GM11168 (cell line): Measurements from ENCODE around the gene ADAMTS14.

Experiments
- in situ Hi-C: fragments of 300-500 bp; cut with MboI; formaldehyde crosslinking; loops from one replicate; pipeline ENCODE4 v1.12.0; 2022; ENCODE audit warnings: low sequenced_read_pairs; ENCODE audit not compliant: unreplicated experiment

The ADAMTS14 gene

DNA sequence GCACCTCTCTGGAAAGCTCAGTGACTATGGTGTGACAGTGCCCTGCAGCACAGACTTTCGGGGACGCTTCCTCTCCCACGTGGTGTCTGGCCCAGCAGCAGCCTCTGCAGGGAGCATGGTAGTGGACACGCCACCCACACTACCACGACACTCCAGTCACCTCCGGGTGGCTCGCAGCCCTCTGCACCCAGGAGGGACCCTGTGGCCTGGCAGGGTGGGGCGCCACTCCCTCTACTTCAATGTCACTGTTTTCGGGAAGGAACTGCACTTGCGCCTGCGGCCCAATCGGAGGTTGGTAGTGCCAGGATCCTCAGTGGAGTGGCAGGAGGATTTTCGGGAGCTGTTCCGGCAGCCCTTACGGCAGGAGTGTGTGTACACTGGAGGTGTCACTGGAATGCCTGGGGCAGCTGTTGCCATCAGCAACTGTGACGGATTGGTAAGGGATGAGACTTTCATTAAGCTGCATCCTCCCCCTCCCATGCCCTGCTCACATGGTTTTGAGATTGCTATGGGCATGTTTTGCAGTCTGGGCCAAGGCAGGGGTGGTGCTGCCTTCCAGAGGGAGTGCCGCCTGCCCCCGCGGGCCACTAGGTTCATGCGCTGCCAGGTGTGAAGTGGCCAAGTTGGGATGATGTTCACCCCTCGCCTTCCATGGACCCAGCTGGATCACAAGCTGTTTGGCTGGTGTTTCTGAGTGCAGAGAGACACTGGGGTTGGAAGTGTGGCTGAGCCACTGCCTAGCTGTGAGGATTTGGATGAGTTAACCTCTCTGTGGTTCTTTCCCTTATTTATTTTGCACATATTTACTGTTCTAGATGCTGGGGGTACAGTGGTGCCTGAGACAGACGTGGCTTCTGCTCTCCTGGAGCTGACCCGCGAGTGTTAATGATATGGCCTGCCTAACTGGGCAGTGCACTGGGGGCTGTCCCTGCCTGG is 2.5 kb downstream of the ADAMTS14 start:
- in situ Hi-C loops, result no loop called here

- in situ Hi-C loops, result no loop called here
These were observed 3.3 kb downstream of the ADAMTS14 start for GRCh38 chr10:70675496-70676161.

- in situ Hi-C loops, result no loop called here
These were observed 4.2 kb downstream of the ADAMTS14 start for GRCh38 chr10:70676511-70676910.

- in situ Hi-C loops, result no loop called here
These were observed 4.7 kb downstream of the ADAMTS14 start for GRCh38 chr10:70677016-70677415.

GRCh38 chr10:70677620-70678249 is 5.4 kb downstream of the ADAMTS14 start:
- in situ Hi-C loops, result no loop called here

DNA sequence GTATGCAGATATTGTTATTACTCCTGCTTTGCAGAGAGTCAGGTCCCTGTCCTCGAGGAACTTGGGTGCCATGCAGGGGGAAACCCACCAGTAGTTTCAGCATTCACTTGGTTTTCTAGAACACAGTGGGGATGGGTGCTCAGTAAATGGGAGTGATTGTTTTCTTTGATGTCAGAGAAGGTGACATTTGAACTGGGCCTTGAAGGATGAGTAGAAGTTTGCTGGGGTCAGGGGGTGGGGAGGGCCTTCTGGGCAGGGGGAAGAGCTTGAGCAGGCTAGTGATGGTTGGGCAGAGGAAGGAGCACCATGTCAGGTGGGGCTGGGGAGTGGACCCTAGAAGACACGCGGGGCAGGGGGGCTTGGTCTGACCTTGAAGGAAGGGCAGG is 5.9 kb downstream of the ADAMTS14 start:
- in situ Hi-C loops, result no loop called here

DNA sequence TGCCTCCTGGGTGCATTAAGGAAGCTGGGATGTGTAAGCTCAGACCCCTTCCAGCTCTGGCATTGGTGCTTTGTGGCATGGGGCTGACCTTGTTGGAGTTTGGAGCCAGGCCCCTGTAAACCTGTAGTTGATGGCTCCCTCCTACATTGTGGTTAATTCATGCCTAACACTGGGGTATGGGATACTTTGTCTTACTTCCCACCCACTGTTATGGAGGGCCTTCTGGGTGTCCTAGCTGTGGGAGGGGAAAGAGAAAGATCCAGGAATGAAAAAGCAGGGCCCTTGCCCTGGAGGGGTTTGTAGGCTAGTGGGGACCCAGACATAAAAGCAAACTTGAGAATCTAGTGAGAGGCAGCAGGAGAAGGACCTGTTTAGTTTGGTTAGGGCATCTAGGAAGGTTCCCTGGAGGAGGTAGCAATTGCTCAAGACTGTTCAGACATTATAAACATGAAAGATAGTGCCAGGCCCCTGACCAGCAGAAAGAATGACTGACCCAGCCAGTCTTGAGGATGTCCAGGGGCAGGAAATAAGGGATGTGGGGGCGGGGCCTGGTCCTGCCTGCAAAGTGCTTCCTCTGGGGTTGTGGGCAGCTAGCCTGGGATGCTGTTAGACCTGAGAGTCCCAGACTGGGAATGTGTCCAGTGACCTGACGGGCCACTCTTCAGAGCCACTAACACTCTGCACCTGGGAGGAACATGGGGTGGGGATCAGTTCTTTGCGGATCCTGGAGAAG is 6.6 kb downstream of the ADAMTS14 start:
- in situ Hi-C loops, result no loop called here

GRCh38 chr10:70679498-70679897 is 7.2 kb downstream of the ADAMTS14 start:
- in situ Hi-C loops, result no loop called here

DNA sequence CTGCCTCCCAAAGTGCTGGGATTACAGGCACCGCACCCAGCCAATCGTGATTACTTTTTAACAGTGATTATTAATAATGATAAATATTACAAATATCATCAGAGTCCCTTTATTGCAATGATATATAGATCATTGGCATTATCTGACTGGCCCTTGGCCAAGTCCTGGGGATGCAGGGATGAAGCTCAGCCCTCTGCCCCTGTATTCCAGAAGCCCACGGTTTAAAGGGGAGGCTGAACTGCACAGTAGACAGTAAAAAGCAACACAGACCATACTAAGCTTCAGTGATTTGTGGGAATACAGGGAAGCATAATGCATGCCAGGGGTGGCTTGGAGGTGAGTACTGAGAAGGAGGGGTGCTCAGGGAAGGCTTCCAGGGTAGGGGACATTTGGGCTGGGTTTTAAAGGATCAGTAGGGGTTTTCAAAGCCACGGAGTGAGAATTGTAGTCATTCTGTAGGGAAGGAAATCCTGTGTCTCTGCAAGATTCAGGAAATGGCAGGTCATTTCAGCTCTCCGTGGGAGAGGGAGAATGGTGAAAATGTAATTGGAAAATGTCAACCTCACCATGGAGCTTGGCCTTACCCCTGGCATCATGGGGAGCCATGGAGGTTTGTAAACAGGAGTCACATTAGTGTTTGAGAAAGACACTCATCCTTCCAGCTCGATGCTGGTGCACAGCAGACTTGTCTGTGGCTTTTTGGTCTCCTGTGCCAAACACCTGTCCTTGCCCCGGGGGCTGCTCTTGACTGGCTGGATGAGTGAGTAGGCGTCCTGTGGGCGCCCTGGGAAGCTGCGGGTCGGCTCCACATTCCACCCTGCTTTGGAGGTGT is 8.8 kb downstream of the ADAMTS14 start:
- in situ Hi-C loops, result no loop called here

- in situ Hi-C loops, result no loop called here
These were observed 9.4 kb downstream of the ADAMTS14 start for GRCh38 chr10:70681731-70682005.

DNA sequence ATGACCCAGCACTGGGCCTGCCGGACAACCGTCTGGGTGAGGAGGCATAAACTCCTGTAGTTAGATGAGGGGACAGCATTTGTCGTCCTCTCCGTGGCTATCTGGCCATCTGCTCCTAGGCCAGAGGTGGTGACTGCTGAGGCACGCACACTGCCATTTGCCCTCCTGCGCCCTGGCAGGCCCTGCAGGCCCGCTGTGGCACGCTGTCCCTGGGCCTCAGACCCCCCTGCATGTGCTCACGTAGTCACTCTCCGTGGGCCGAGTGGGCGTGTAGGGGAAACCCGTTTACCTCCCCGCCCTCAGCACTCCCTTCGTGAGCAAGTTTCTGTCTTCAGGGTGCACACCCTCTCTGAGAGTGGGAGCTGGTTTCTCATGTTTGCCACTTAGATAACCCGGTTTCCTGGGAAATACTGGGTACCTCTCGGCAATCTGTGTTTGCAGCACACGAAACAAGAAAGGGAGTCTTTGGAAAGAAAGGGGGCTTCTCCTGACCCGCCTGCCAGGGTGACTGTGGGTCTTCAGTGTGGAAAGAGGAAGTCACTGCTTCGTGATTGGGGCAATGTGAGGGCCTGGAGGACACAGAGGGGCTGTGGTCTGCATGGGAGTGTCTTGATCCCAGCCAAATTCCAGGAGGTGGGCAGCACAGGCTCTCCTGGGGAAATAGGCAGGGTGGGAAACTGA is 10.8 kb downstream of the ADAMTS14 start:
- in situ Hi-C loops, result no loop called here

DNA sequence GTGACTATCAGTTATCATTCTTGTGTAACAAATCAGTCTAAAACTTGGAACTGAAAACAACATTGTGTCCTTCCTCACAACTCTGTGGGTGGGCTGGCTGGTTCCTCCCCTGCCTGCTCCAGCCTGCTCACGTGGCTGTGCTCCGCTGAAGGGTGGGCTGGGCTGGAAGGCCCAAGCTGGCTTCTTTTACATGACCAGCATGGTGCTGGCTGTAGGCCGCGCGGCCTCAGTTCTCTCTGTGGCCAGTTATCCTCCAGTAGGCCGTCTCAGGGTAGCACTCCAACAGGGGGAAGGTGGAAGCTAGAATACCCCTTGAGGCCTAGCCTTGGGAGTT is 11.3 kb downstream of the ADAMTS14 start:
- in situ Hi-C loops, result no loop called here

DNA sequence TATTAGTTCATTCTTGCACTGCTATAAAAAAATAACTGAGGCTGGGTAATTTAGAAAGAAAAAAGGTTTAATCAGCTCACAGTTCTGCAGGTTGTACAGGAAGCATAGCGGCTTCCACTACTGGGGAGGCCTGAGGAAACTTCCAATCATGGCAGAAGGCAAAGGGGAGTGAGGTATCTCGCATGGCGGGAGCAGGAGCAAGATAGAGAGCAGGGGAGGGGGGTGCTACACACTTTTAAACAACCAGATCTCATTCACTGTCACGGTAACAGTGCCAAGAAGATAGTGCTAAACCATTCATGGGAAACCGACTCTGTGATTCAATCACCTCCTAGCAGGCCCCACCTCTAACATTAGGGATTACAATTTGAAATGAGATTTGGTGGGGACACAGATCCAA is 11.6 kb downstream of the ADAMTS14 start:
- in situ Hi-C loops, result no loop called here

GRCh38 chr10:70684374-70684773 is 12.1 kb downstream of the ADAMTS14 start:
- in situ Hi-C loops, result no loop called here

DNA sequence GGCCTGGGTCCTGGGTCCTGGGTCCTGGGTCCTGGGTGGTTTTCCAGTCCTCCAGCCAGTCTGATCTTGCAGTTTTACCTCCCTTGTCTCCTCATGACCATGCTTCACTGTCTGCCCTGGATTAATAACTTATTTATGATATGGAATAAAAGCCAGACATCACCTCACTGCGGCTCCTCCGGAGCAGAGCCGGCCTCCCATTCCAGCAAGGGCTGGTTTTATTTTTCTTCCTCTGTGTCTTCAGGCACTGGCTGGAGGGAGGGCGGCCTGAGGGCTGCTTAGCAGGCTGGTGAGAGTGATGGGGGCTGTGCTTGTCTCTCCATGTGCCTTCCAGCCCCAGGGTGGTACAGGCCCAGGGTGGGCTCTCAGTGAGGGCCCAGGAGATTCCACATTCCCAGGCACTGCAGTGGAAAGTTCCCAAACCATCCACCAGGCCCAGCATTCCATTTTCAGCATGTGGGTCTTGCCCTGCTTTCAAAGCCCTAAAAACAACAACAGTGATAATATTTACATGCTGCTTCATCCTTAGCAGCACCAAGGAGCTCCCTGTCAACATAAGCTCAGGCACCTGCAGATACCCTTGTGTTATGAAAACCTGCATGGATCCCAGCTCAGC is 12.6 kb downstream of the ADAMTS14 start:
- in situ Hi-C loops, result no loop called here

GRCh38 chr10:70685455-70685911 is 13.2 kb downstream of the ADAMTS14 start:
- in situ Hi-C loops, result no loop called here

DNA sequence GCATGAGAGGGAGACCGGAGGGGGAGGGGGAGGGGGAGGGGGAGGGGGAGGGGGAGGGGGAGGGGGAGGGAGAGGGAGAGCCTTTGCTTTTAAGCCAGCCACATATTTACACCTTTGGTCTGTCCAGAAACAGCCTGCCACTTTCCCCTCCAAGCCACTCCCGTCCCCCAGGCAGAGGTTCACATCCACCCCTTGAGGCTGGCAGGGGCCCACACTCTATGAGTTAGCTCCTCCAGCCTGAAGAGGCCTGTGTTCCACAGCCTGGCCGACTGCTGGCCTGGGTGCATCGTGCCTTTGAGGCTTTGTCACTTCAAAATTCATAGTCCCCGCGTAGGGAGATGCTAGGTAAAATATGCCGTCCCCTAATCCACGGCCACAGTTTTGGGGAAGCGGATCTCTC is 16.5 kb downstream of the ADAMTS14 start:
- in situ Hi-C loops, result no loop called here

- in situ Hi-C loops, result no loop called here
These were observed 17.4 kb downstream of the ADAMTS14 start for GRCh38 chr10:70689661-70690060.

DNA sequence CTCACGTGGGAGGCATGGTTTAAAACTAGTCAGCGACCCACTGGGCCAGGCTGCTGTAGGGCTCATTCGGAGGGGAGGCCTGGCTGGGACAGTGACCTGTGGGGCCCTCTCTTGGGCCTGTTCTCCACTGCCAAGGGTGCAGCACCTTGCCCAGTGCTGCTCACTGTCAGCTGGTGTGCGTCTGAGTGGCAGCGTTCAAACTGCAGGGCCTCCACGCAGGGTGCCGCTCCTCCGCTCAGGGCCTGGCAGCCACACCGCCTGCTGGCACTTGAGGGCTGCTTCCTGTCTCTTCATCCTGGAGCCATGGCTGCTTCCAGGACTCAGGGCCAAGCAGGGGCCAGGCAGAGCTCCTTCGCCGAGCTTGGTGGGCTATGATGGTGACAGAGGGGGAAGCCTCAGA is 18.3 kb downstream of the ADAMTS14 start:
- in situ Hi-C loops, result no loop called here
